Natural killer cell (primary cell): ENCODE results near the gene TPO. TPM values are rescaled to one million over a fixed set of nuclear protein-coding genes. Genes with fewer than 3 reads are reported as not detected.

Source experiments
- ATAC-seq, 3 donors: fragments of 150-1000 bp in 2 of 3; fragments of 200-7000 bp in 1 of 3; cut with Tn5 transposase; 1 replicate in 1 of 3; 2 replicates in 2 of 3; pipeline ENCODE4 v1.10.0; 2021; ENCODE audit warnings: mild to moderate bottlenecking in 2 of 3, moderate library complexity in 2 of 3
- DNase-seq, 2 donors: peaks; one replicate each; pipeline versions ENCODE4 v3.0.0 to v3.0.0-alpha.2; 2013 to 2021; ENCODE audit warnings: mixed read lengths in 1 of 2
- H3K27ac ChIP-seq: one replicate; pipeline ENCODE4 v1.5.1; 2013; ENCODE audit warnings: mild to moderate bottlenecking, low read length
- H3K27me3 ChIP-seq: one replicate; pipeline ENCODE4 v1.6.1; 2013; ENCODE audit warnings: low read length; ENCODE audit not compliant: control insufficient read depth, insufficient read depth
- H3K36me3 ChIP-seq: one replicate; pipeline ENCODE4 v1.6.1; 2013; ENCODE audit warnings: low read length; ENCODE audit not compliant: control insufficient read depth, insufficient read depth
- H3K4me1 ChIP-seq: one replicate; pipeline ENCODE4 v1.6.1; 2013; ENCODE audit warnings: low read length; ENCODE audit not compliant: control insufficient read depth, insufficient read depth
- H3K4me3 ChIP-seq: one replicate; pipeline ENCODE4 v1.5.1; 2013; ENCODE audit warnings: low read length
- H3K9me3 ChIP-seq: one replicate; pipeline ENCODE4 v1.6.1; 2013; ENCODE audit warnings: low read length; ENCODE audit not compliant: control insufficient read depth, insufficient read depth
- H3K27ac Mint-ChIP-seq, 2 donors: one replicate each; pipeline ENCODE4 v1.8.0; 2022; ENCODE audit warnings: mild to moderate bottlenecking in 2 of 2, mixed read lengths in 2 of 2, moderate library complexity in 1 of 2
- H3K27me3 Mint-ChIP-seq, 2 donors: one replicate each; pipeline ENCODE4 v1.8.0; 2022; ENCODE audit warnings: low read depth in 2 of 2, mixed read lengths in 2 of 2
- H3K36me3 Mint-ChIP-seq: one replicate; pipeline ENCODE4 v1.8.0; 2022; ENCODE audit warnings: mixed read lengths
- H3K4me1 Mint-ChIP-seq, 2 donors: one replicate each; pipeline ENCODE4 v1.8.0; 2022; ENCODE audit warnings: mixed read lengths in 2 of 2
- H3K4me3 Mint-ChIP-seq: one replicate; pipeline ENCODE4 v1.8.0; 2022; ENCODE audit warnings: mild to moderate bottlenecking, moderate library complexity, mixed read lengths
- H3K9me3 Mint-ChIP-seq, 2 donors: one replicate each; pipeline ENCODE4 v1.8.0; 2022; ENCODE audit warnings: mixed read lengths in 2 of 2
- WGBS: methylation state at CpG from one replicate; pipeline ENCODE4 v1.1.7; 2013; ENCODE audit warnings: missing lambda C conversion rate; ENCODE audit not compliant: insufficient coverage; 5-methylcytosine and 5-hydroxymethylcytosine counted together
- intact Hi-C: fragments of 100-400 bp; cut with micrococcal nuclease; formaldehyde crosslinking; loops from one replicate; pipeline ENCODE4 v1.14.2; 2022
- total RNA-seq, 4 donors: library from RNA; stranded (reverse); fragments of 120-200 nt in 1 of 4; gene quantifications; one replicate each; pipeline versions ENCODE4 v1.2.3 to v1.2.4, GENCODE V29; 2013 to 2022
- TF ChIP-seq, protein P1 (sequence below): fragments of 200-600 bp; IDR thresholded peaks from one replicate; pipeline ENCODE4 v1.8.0; 2022; ENCODE audit warnings: antibody characterized with exemption

TPO gene
- total RNA-seq, 3 donors from 2014 or later (not counting 1 experiment from before 2014, with no cell fraction given), result not detected

- H3K27me3 Mint-ChIP-seq, result peaks cover 12 to 49% of the 10 kb centered on the region in 2 donors
- Histone ChIP-seq H3K4me3 (no peak overlapping the region), H3K27ac (no peak overlapping the region), H3K27me3 (no peaks in the 10 kb centered on the region), H3K9me3 (no peaks in the 10 kb centered on the region), H3K4me1 (no peaks in the 10 kb centered on the region), H3K36me3 (no peaks in the 10 kb centered on the region)
- TF ChIP-seq, protein P1, sequence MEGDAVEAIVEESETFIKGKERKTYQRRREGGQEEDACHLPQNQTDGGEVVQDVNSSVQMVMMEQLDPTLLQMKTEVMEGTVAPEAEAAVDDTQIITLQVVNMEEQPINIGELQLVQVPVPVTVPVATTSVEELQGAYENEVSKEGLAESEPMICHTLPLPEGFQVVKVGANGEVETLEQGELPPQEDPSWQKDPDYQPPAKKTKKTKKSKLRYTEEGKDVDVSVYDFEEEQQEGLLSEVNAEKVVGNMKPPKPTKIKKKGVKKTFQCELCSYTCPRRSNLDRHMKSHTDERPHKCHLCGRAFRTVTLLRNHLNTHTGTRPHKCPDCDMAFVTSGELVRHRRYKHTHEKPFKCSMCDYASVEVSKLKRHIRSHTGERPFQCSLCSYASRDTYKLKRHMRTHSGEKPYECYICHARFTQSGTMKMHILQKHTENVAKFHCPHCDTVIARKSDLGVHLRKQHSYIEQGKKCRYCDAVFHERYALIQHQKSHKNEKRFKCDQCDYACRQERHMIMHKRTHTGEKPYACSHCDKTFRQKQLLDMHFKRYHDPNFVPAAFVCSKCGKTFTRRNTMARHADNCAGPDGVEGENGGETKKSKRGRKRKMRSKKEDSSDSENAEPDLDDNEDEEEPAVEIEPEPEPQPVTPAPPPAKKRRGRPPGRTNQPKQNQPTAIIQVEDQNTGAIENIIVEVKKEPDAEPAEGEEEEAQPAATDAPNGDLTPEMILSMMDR, result no peak
- no peak overlapping the region for H3K27ac Mint-ChIP-seq
- H3K36me3 Mint-ChIP-seq, result no peaks in the 10 kb centered on the region
- DNase-seq, result no peak
- intact Hi-C loops, result no loop called here
- no peak overlapping the region for H3K4me3 Mint-ChIP-seq
- 69% methylated on average over 18 of the region's 18 CpGs for WGBS
- H3K9me3 Mint-ChIP-seq, result no peaks in the 10 kb centered on the region
- no peak for ATAC-seq
- H3K4me1 Mint-ChIP-seq, result no peaks in the 10 kb centered on the region
Observed at GRCh38 chr2:1448009-1448408, 34.7 kb downstream of the TPO start.

DNA sequence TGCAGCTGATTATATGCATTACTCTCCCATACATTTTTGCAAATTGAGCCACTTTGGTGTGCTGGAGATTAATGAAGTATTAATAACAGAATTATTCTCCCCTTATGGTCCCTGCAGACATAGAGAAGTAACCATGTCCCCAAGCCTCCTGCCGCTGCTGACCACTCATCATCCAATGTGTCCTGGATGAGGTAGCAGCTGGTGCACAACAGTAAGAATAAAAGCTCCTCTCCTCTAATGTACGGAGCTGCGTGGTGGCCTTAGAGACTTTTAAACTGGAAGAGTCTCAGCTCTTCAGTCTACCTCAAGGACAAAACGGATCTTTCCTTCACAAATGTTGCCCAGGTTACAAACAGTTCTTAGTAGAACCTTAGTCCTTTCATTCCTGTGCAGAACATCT lies 37.7 kb downstream of the TPO start:
- Mint-ChIP-seq H3K4me3 (no peak overlapping the region), H3K9me3 (no peaks in the 10 kb centered on the region), H3K36me3 (no peaks in the 10 kb centered on the region), H3K27me3 (peaks cover 12 to 49% of the 10 kb centered on the region in 2 donors), H3K27ac (no peak overlapping the region), H3K4me1 (no peaks in the 10 kb centered on the region)
- Histone ChIP-seq H3K27ac (no peak overlapping the region), H3K4me3 (no peak overlapping the region), H3K9me3 (no peaks in the 10 kb centered on the region), H3K27me3 (no peaks in the 10 kb centered on the region), H3K4me1 (no peaks in the 10 kb centered on the region), H3K36me3 (no peaks in the 10 kb centered on the region)
- DNase-seq (no peak), ATAC-seq (no peak)
- 76% methylated on average over 4 of the region's 4 CpGs for WGBS
- TF ChIP-seq, protein P1, result no peak
- intact Hi-C loops, result no loop called here

DNA sequence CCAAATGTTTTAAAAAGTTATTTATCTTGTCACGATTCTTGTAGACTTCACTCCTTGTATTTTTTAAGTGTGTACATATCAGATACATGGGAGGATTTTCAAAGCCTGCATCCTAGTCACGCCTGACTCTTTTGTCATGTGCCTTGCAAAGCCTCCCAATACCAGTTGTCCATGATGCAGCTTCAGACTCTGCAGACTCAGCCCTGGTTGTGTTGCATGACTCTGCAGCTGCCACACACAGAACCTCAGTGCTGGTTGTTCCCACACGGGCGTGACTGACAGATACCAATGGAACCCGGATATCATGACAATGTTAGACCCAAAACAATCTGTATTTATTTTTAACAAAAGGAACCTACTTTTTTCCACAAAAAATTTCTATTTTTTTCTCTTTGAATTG lies 38.2 kb downstream of the TPO start:
- no peak for ATAC-seq
- Mint-ChIP-seq H3K4me1 (no peaks in the 10 kb centered on the region), H3K27ac (no peak overlapping the region), H3K9me3 (no peaks in the 10 kb centered on the region), H3K36me3 (no peaks in the 10 kb centered on the region), H3K27me3 (peaks cover 12 to 49% of the 10 kb centered on the region in 2 donors), H3K4me3 (no peak overlapping the region)
- Histone ChIP-seq H3K27me3 (no peaks in the 10 kb centered on the region), H3K4me1 (no peaks in the 10 kb centered on the region), H3K4me3 (no peak overlapping the region), H3K27ac (no peak overlapping the region), H3K36me3 (no peaks in the 10 kb centered on the region), H3K9me3 (no peaks in the 10 kb centered on the region)
- intact Hi-C loops, result no loop called here
- no peak for DNase-seq
- WGBS, result 81% methylated on average over 5 of the region's 5 CpGs
- TF ChIP-seq, protein P1, result no peak

GRCh38 chr2:1453561-1453960 lies 40.3 kb downstream of the TPO start:
- Histone ChIP-seq H3K4me1 (no peaks in the 10 kb centered on the region), H3K27ac (no peak overlapping the region), H3K36me3 (no peaks in the 10 kb centered on the region), H3K9me3 (no peaks in the 10 kb centered on the region), H3K4me3 (no peak overlapping the region), H3K27me3 (no peaks in the 10 kb centered on the region)
- Mint-ChIP-seq H3K4me3 (no peak overlapping the region), H3K27me3 (peaks cover 8 to 31% of the 10 kb centered on the region in 2 donors), H3K36me3 (no peaks in the 10 kb centered on the region), H3K9me3 (no peaks in the 10 kb centered on the region), H3K27ac (no peak overlapping the region), H3K4me1 (no peaks in the 10 kb centered on the region)
- DNase-seq, result no peak
- 91% methylated on average over 12 of the region's 12 CpGs for WGBS
- no peak for ATAC-seq
- intact Hi-C loops, result no loop called here
- TF ChIP-seq, protein P1, result no peak
